SU-DHL-6 (cell line): Measurements from ENCODE around the gene ATP10A.
"Not testable (repeated sequence)": the region's sequence is repeated elsewhere in the genome, so short reads cannot be mapped to it uniquely, and the experiment has no call there.

Source experiments
- CTCF ChIP-seq: fragments of 200-600 bp; sonication (generic); IDR thresholded peaks from one replicate; pipeline ENCODE4 v1.5.1; 2017; ENCODE audit warnings: antibody characterized with exemption, mild to moderate bottlenecking, low read length, moderate library complexity; ENCODE audit not compliant: insufficient read depth, poor library complexity, severe bottlenecking
- EZH2phosphoT487 ChIP-seq: fragments of 200-600 bp; sonication (generic), shearing (Covaris generic); conservative IDR thresholded peaks from 2 replicates; pipeline ENCODE4 v1.6.1; 2018; ENCODE audit warnings: mild to moderate bottlenecking, antibody characterized with exemption, low read length, moderate library complexity, mixed read lengths

- TF ChIP-seq CTCF, EZH2phosphoT487: not testable (repeated sequence)
Observed at GRCh38 chr15:25636486-25636885, 226.6 kb downstream of the ATP10A start.
